ENCODE measurements around the gene ZBTB38. TPM values are rescaled to one million over a fixed set of nuclear protein-coding genes. Genes with fewer than 3 reads are reported as not detected.

The ZBTB38 gene
- total RNA-seq, 2 experiments from 2014 or later: 21.8 to 22.0 TPM

GRCh38 chr3:141341536-141341935 is 26.8 kb upstream of the ZBTB38 start:
- no peaks in the 10 kb centered on the region for H3K4me1 Mint-ChIP-seq (ENCODE audit: low read depth)
- TF ChIP-seq CTCF (IDR thresholded peaks at IDR 0.05): no peak
- H3K27me3 Mint-ChIP-seq: no peaks in the 10 kb centered on the region
- no peaks in the 10 kb centered on the region for H3K9me3 Mint-ChIP-seq
- POLR2A ChIA-PET: no interaction called here
- H3K36me3 Mint-ChIP-seq (ENCODE audit: low read depth): no peaks in the 10 kb centered on the region
- no peak overlapping the region for H3K27ac Mint-ChIP-seq
- no peaks in the 10 kb centered on the region for H3K4me1 ChIP-seq (ENCODE audit: insufficient read depth, low read length)
- no peaks in the 10 kb centered on the region for H3K9me3 ChIP-seq (ENCODE audit: control insufficient read depth in 1 of 2, insufficient read depth in 1 of 2, low read length in 2 of 2)
- no peaks in the 10 kb centered on the region for H3K27me3 ChIP-seq (ENCODE audit: control insufficient read depth in 1 of 2, insufficient read depth in 2 of 2, low read length in 2 of 2)
- no peak for ATAC-seq (ENCODE audit: poor library complexity)
- DNase-seq: no peak
- no peak overlapping the region for H3K4me3 ChIP-seq (ENCODE audit: low read length)
- CTCF ChIA-PET: interaction anchor here (0.8 kb wide), 1 partner anchor 1156 kb away, joined by 5 read pairs; no protein-coding TSS in a partner anchor
- intact Hi-C loops (cut with DNase I, micrococcal nuclease): no loop called here
- H3K4me3 Mint-ChIP-seq: no peak overlapping the region
- no peaks in the 10 kb centered on the region for H3K36me3 ChIP-seq (ENCODE audit: insufficient read depth, low read length)
- no peak overlapping the region for H3K27ac ChIP-seq (ENCODE audit: low read depth in 1 of 2, low read length in 2 of 2)

GRCh38 chr3:141342386-141342785 is 25.9 kb upstream of the ZBTB38 start:
- intact Hi-C loops (cut with DNase I, micrococcal nuclease): no loop called here
- Mint-ChIP-seq H3K27me3 (no peaks in the 10 kb centered on the region), H3K27ac (no peak overlapping the region), H3K4me1 (ENCODE audit: low read depth) (no peaks in the 10 kb centered on the region), H3K36me3 (ENCODE audit: low read depth) (no peaks in the 10 kb centered on the region), H3K9me3 (no peaks in the 10 kb centered on the region), H3K4me3 (no peak overlapping the region)
- no peak overlapping the region for H3K27ac ChIP-seq (ENCODE audit: low read depth in 1 of 2, low read length in 2 of 2)
- ChIA-PET POLR2A (no interaction called here), CTCF (interaction anchor here (0.7 to 0.8 kb wide), 2 partner anchors 72 to 1155 kb away, joined by 5 to 6 read pairs; no protein-coding TSS in a partner anchor)
- no peaks in the 10 kb centered on the region for H3K9me3 ChIP-seq (ENCODE audit: control insufficient read depth in 1 of 2, insufficient read depth in 1 of 2, low read length in 2 of 2)
- TF ChIP-seq CTCF (IDR thresholded peaks at IDR 0.05): no peak
- no peaks in the 10 kb centered on the region for H3K27me3 ChIP-seq (ENCODE audit: control insufficient read depth in 1 of 2, insufficient read depth in 2 of 2, low read length in 2 of 2)
- ATAC-seq (ENCODE audit: poor library complexity) (no peak), DNase-seq (no peak)
- no peaks in the 10 kb centered on the region for H3K36me3 ChIP-seq (ENCODE audit: insufficient read depth, low read length)
- no peaks in the 10 kb centered on the region for H3K4me1 ChIP-seq (ENCODE audit: insufficient read depth, low read length)
- no peak overlapping the region for H3K4me3 ChIP-seq (ENCODE audit: low read length)

- CTCF ChIA-PET: interaction anchor here (0.7 kb wide), 1 partner anchor 72 kb away, joined by 6 read pairs; no protein-coding TSS in a partner anchor
- Mint-ChIP-seq H3K9me3 (no peaks in the 10 kb centered on the region), H3K27ac (no peak overlapping the region), H3K4me3 (no peak overlapping the region), H3K4me1 (ENCODE audit: low read depth) (no peaks in the 10 kb centered on the region), H3K27me3 (no peaks in the 10 kb centered on the region), H3K36me3 (ENCODE audit: low read depth) (no peaks in the 10 kb centered on the region)
- no peak overlapping the region for H3K27ac ChIP-seq (ENCODE audit: low read depth in 1 of 2, low read length in 2 of 2)
- TF ChIP-seq CTCF (IDR thresholded peaks at IDR 0.05): no peak
- H3K9me3 ChIP-seq (ENCODE audit: control insufficient read depth in 1 of 2, insufficient read depth in 1 of 2, low read length in 2 of 2): no peaks in the 10 kb centered on the region
- ATAC-seq (ENCODE audit: poor library complexity): no peak
- intact Hi-C loops (cut with DNase I, micrococcal nuclease): no loop called here
- no peak overlapping the region for H3K4me3 ChIP-seq (ENCODE audit: low read length)
- no peaks in the 10 kb centered on the region for H3K36me3 ChIP-seq (ENCODE audit: insufficient read depth, low read length)
- H3K27me3 ChIP-seq (ENCODE audit: control insufficient read depth in 1 of 2, insufficient read depth in 2 of 2, low read length in 2 of 2): no peaks in the 10 kb centered on the region
- no peak for DNase-seq
- POLR2A ChIA-PET: no interaction called here
- H3K4me1 ChIP-seq (ENCODE audit: insufficient read depth, low read length): no peaks in the 10 kb centered on the region
Observed at GRCh38 chr3:141343077-141343476, 25.2 kb upstream of the ZBTB38 start.
